Activated CD4-positive, alpha-beta T cell treated with anti-CD3 and anti-CD28 coated beads, Interleukin-2, amount 10 ng/mL, durations not matched to agents 24 days and 14 days (primary cell): ENCODE results near the gene LRIF1. TPM values are rescaled to one million over a fixed set of nuclear protein-coding genes. Genes with fewer than 3 reads are reported as not detected.
"Not testable (repeated sequence)": the region's sequence is repeated elsewhere in the genome, so short reads cannot be mapped to it uniquely, and the experiment has no call there.

Experiments used
- DNase-seq: peaks from one replicate; pipeline ENCODE4 v3.0.0; 2022
- H3K27ac Mint-ChIP-seq: one replicate; pipeline ENCODE4 v1.8.0; 2022; ENCODE audit warnings: mild to moderate bottlenecking, mixed read lengths
- H3K27me3 Mint-ChIP-seq: one replicate; pipeline ENCODE4 v1.8.0; 2022; ENCODE audit warnings: mixed read lengths
- H3K36me3 Mint-ChIP-seq: one replicate; pipeline ENCODE4 v1.8.0; 2022; ENCODE audit warnings: low read depth, mild to moderate bottlenecking, mixed read lengths
- H3K4me1 Mint-ChIP-seq: one replicate; pipeline ENCODE4 v1.8.0; 2021; ENCODE audit warnings: mixed read lengths
- H3K4me3 Mint-ChIP-seq: one replicate; pipeline ENCODE4 v1.8.0; 2022; ENCODE audit warnings: mild to moderate bottlenecking, moderate library complexity, mixed read lengths
- H3K9me3 Mint-ChIP-seq: one replicate; pipeline ENCODE4 v1.8.0; 2021; ENCODE audit warnings: mixed read lengths
- intact Hi-C: fragments of 100-400 bp; cut with micrococcal nuclease; formaldehyde crosslinking; loops from one replicate; pipeline ENCODE4 v1.15.1; 2023
- total RNA-seq: library from RNA; stranded (reverse); gene quantifications from 2 replicates; pipeline ENCODE4 v1.2.3, GENCODE V29; 2022

The LRIF1 gene
- 14.0 and 14.4 TPM in 2 replicates for total RNA-seq

GRCh38 chr1:110963691-110964454 lies at the start of gene LRIF1:
Gene LRIF1 (minus strand): TSS chr1:110963922. CDS start chr1:110963688, 234 bp downstream.
- H3K27ac Mint-ChIP-seq = peak within 1 kb of the TSS; percentile 97
- peaks cover 46% of the 10 kb centered on the region for H3K36me3 Mint-ChIP-seq
- intact Hi-C loops = loop anchor here (1.0 to 10.0 kb wide), 8 partner anchors 84 to 625 kb away; partner anchors contain the start of genes CEPT1, DENND2D, DRAM2 and RBM15

GRCh38 chr1:111008031-111008430 lies 44.3 kb upstream of the LRIF1 start:
- DNase-seq = no peak
- peaks cover 20% of the 10 kb centered on the region for H3K27me3 Mint-ChIP-seq
- H3K4me3 Mint-ChIP-seq = no peak overlapping the region
- peaks cover 35% of the 10 kb centered on the region for H3K9me3 Mint-ChIP-seq
- no peaks in the 10 kb centered on the region for H3K36me3 Mint-ChIP-seq
- intact Hi-C loops = no loop called here
- H3K27ac Mint-ChIP-seq = no peak overlapping the region
- H3K4me1 Mint-ChIP-seq = no peaks in the 10 kb centered on the region

More at GRCh38 chr1:110963691-110964454, at the start of gene LRIF1:
- DNase-seq = peak; percentile 100
- H3K4me1 Mint-ChIP-seq = peaks cover 28% of the 10 kb centered on the region
- peaks cover 38% of the 10 kb centered on the region for H3K9me3 Mint-ChIP-seq
- H3K27me3 Mint-ChIP-seq = peaks cover 10% of the 10 kb centered on the region
- peak within 1 kb of the TSS; percentile 89 for H3K4me3 Mint-ChIP-seq

GRCh38 chr1:111006556-111006955 lies 42.8 kb upstream of the LRIF1 start:
- peaks cover 20% of the 10 kb centered on the region for H3K27me3 Mint-ChIP-seq
- H3K4me3 Mint-ChIP-seq = no peak overlapping the region
- H3K4me1 Mint-ChIP-seq = no peaks in the 10 kb centered on the region
- intact Hi-C loops = no loop called here
- no peak for DNase-seq
- no peak overlapping the region for H3K27ac Mint-ChIP-seq
- H3K9me3 Mint-ChIP-seq = peaks cover 35% of the 10 kb centered on the region
- no peaks in the 10 kb centered on the region for H3K36me3 Mint-ChIP-seq

- not testable (repeated sequence) for H3K36me3 Mint-ChIP-seq, H3K4me3 Mint-ChIP-seq
Observed at GRCh38 chr1:110999607-111000006, 35.9 kb upstream of the LRIF1 start.

GRCh38 chr1:110992329-110992728 lies 28.6 kb upstream of the LRIF1 start:
- not testable (repeated sequence) for DNase-seq, H3K9me3 Mint-ChIP-seq, H3K36me3 Mint-ChIP-seq, H3K4me3 Mint-ChIP-seq, H3K4me1 Mint-ChIP-seq, H3K27ac Mint-ChIP-seq
- intact Hi-C loops = loop anchor here (1.0 kb wide), 1 partner anchor 209 kb away; no protein-coding TSS in a partner anchor
- peaks cover 65% of the 10 kb centered on the region for H3K27me3 Mint-ChIP-seq

More at GRCh38 chr1:110999607-111000006, 35.9 kb upstream of the LRIF1 start:
- H3K4me1 Mint-ChIP-seq, intact Hi-C loops, H3K27ac Mint-ChIP-seq, DNase-seq: not testable (repeated sequence)
- peaks cover 62% of the 10 kb centered on the region for H3K27me3 Mint-ChIP-seq
- H3K9me3 Mint-ChIP-seq = peaks cover 16% of the 10 kb centered on the region

- H3K27ac Mint-ChIP-seq, H3K4me1 Mint-ChIP-seq, DNase-seq, H3K4me3 Mint-ChIP-seq, H3K9me3 Mint-ChIP-seq, H3K36me3 Mint-ChIP-seq, intact Hi-C loops: not testable (repeated sequence)
- peaks cover 54% of the 10 kb centered on the region for H3K27me3 Mint-ChIP-seq
Observed at GRCh38 chr1:110991295-110991694, 27.6 kb upstream of the LRIF1 start.

- Mint-ChIP-seq H3K9me3 (no peaks in the 10 kb centered on the region), H3K36me3 (no peaks in the 10 kb centered on the region), H3K4me3 (no peak overlapping the region), H3K27ac (no peak overlapping the region), H3K27me3 (peaks cover 47% of the 10 kb centered on the region), H3K4me1 (peaks cover 2% of the 10 kb centered on the region)
- no peak for DNase-seq
- intact Hi-C loops = no loop called here
Observed at GRCh38 chr1:110990541-110990940, 26.8 kb upstream of the LRIF1 start.

- H3K4me3 Mint-ChIP-seq = no peak overlapping the region
- H3K27me3 Mint-ChIP-seq = peaks cover 20% of the 10 kb centered on the region
- intact Hi-C loops = no loop called here
- H3K4me1 Mint-ChIP-seq = peaks cover 8% of the 10 kb centered on the region
- H3K9me3 Mint-ChIP-seq = peaks cover 12% of the 10 kb centered on the region
- H3K36me3 Mint-ChIP-seq = no peaks in the 10 kb centered on the region
- DNase-seq = no peak
- no peak overlapping the region for H3K27ac Mint-ChIP-seq
Observed at GRCh38 chr1:110986407-110986891, 22.7 kb upstream of the LRIF1 start.

GRCh38 chr1:110982320-110982719 lies 18.6 kb upstream of the LRIF1 start:
- H3K27ac Mint-ChIP-seq = no peak overlapping the region
- H3K36me3 Mint-ChIP-seq = no peaks in the 10 kb centered on the region
- no peak overlapping the region for H3K4me3 Mint-ChIP-seq
- peaks cover 8% of the 10 kb centered on the region for H3K4me1 Mint-ChIP-seq
- peaks cover 16% of the 10 kb centered on the region for H3K27me3 Mint-ChIP-seq
- intact Hi-C loops = no loop called here
- peaks cover 20% of the 10 kb centered on the region for H3K9me3 Mint-ChIP-seq
- DNase-seq = no peak

- H3K36me3 Mint-ChIP-seq = no peaks in the 10 kb centered on the region
- DNase-seq = no peak
- H3K4me3 Mint-ChIP-seq = no peak overlapping the region
- H3K9me3 Mint-ChIP-seq = peaks cover 26% of the 10 kb centered on the region
- no peak overlapping the region for H3K27ac Mint-ChIP-seq
- H3K27me3 Mint-ChIP-seq = peaks cover 21% of the 10 kb centered on the region
- H3K4me1 Mint-ChIP-seq = peaks cover 8% of the 10 kb centered on the region
- intact Hi-C loops = no loop called here
Observed at GRCh38 chr1:110979154-110979553, 15.4 kb upstream of the LRIF1 start.

- H3K27me3 Mint-ChIP-seq = peaks cover 39% of the 10 kb centered on the region
- no peak for DNase-seq
- no peaks in the 10 kb centered on the region for H3K36me3 Mint-ChIP-seq
- no peaks in the 10 kb centered on the region for H3K4me1 Mint-ChIP-seq
- peaks cover 26% of the 10 kb centered on the region for H3K9me3 Mint-ChIP-seq
- intact Hi-C loops = no loop called here
- H3K27ac Mint-ChIP-seq = no peak overlapping the region
- H3K4me3 Mint-ChIP-seq = no peak overlapping the region
Observed at GRCh38 chr1:110976089-110976488, 12.4 kb upstream of the LRIF1 start.

GRCh38 chr1:110975265-110975664 lies 11.5 kb upstream of the LRIF1 start:
- intact Hi-C loops = no loop called here
- Mint-ChIP-seq H3K4me3 (no peak overlapping the region), H3K4me1 (no peaks in the 10 kb centered on the region), H3K27me3 (peaks cover 42% of the 10 kb centered on the region), H3K9me3 (peaks cover 26% of the 10 kb centered on the region), H3K27ac (no peak overlapping the region), H3K36me3 (no peaks in the 10 kb centered on the region)
- DNase-seq = no peak

- peaks cover 38% of the 10 kb centered on the region for H3K27me3 Mint-ChIP-seq
- H3K9me3 Mint-ChIP-seq = peaks cover 45% of the 10 kb centered on the region
- H3K27ac Mint-ChIP-seq = no peak overlapping the region
- peaks cover 11% of the 10 kb centered on the region for H3K4me1 Mint-ChIP-seq
- DNase-seq = no peak
- no peak overlapping the region for H3K4me3 Mint-ChIP-seq
- peaks cover 21% of the 10 kb centered on the region for H3K36me3 Mint-ChIP-seq
- intact Hi-C loops = loop anchor here (10.0 kb wide), 2 partner anchors 178 to 332 kb away; partner anchors contain the start of genes CEPT1 and DRAM2
Observed at GRCh38 chr1:110967256-110967655, 3.5 kb upstream of the LRIF1 start.

- peaks cover 40% of the 10 kb centered on the region for H3K36me3 Mint-ChIP-seq
- H3K27me3 Mint-ChIP-seq = peaks cover 12% of the 10 kb centered on the region
- DNase-seq = no peak
- H3K9me3 Mint-ChIP-seq = peaks cover 38% of the 10 kb centered on the region
- intact Hi-C loops = loop anchor here (1.0 to 10.0 kb wide), 6 partner anchors 84 to 626 kb away; partner anchors contain the start of genes CEPT1, DENND2D, DRAM2 and RBM15
- peak overlapping the region; percentile 89 for H3K4me3 Mint-ChIP-seq
- H3K4me1 Mint-ChIP-seq = peaks cover 28% of the 10 kb centered on the region
- H3K27ac Mint-ChIP-seq = peak overlapping the region; percentile 97
Observed at GRCh38 chr1:110964455-110964903, 757 bp upstream of the LRIF1 start.
